ENCODE data around the gene RAVER2.

GRCh38 chr1:64734287-64734652, 10.6 kb upstream of the RAVER2 start:
- TF ChIP-seq NR3C1 (IDR thresholded peaks at IDR 0.05) (no peak), POLR2A (IDR thresholded peaks at IDR 0.05; ENCODE audit: low read length) (no peak), MYC (IDR thresholded peaks at IDR 0.05; ENCODE audit: borderline replicate concordance, low read length) (no peak), REST (IDR thresholded peaks at IDR 0.05) (no peak), CTCF (IDR thresholded peaks at IDR 0.05) (no peak)

All from A549 (cell line).